Endothelial cell of umbilical vein (primary cell): Measurements from ENCODE around the gene IRX3. TPM values are rescaled to one million over a fixed set of nuclear protein-coding genes. Genes with fewer than 3 reads are reported as not detected.

Source experiments
- BruUV-seq: library from RNA; stranded (reverse); fragments of 400-500 nt; replicated peaks from 2 replicates; lab custom pipeline; 2021; lab: Mats Ljungman, UMichigan
- CTCF ChIA-PET: fragments of 300-600, 350-600 bp; sonication (Branson Sonifier 250); formaldehyde crosslinking; loops from one replicate; lab custom pipeline; 2021; ENCODE audit warnings: antibody characterized with exemption, inconsistent platforms; lab: Charles Lee
- POLR2A ChIA-PET: fragments of 300-600, 350-600 bp; sonication (Branson Sonifier 250); formaldehyde crosslinking; loops from one replicate; lab custom pipeline; 2021; ENCODE audit warnings: antibody characterized with exemption, inconsistent platforms; lab: Charles Lee
- DNase-seq: peaks from one replicate; pipeline ENCODE4 v3.0.0-alpha.2; 2011; ENCODE audit warnings: low read depth, low spot score
- FAIRE-seq: peaks from 2 replicates; lab custom pipeline; 2011; peaks lifted over from hg19 to GRCh38; lab: Jason Lieb, UNC
- H2AFZ ChIP-seq: 2 replicates; pipeline ENCODE4 v1.6.0; 2012; ENCODE audit warnings: low read depth, low read length, control low read depth, inconsistent platforms
- H3K27ac ChIP-seq: 2 replicates; pipeline ENCODE4 v1.5.1; 2011; ENCODE audit warnings: low read depth, mild to moderate bottlenecking, control low read depth, low read length, moderate library complexity; ENCODE audit not compliant: insufficient read depth
- H3K27me3 ChIP-seq, 2 experiments: 2 replicates each; pipeline versions ENCODE4 v1.6.0 to v1.6.1; 2011; ENCODE audit warnings: low read length in 2 of 2, mixed read lengths in 1 of 2; ENCODE audit not compliant: control insufficient read depth in 2 of 2, insufficient read depth in 2 of 2
- H3K36me3 ChIP-seq, 2 experiments: 2 replicates in 1 of 2; 3 replicates in 1 of 2; pipeline ENCODE4 v1.5.1; 2011; ENCODE audit warnings: low read length in 2 of 2, mild to moderate bottlenecking in 1 of 2, moderate library complexity in 1 of 2; ENCODE audit not compliant: control insufficient read depth in 2 of 2, insufficient read depth in 2 of 2; ENCODE audit errors: extremely low read depth in 1 of 2
- H3K4me1 ChIP-seq: 3 replicates; pipeline ENCODE4 v1.5.1; 2011; ENCODE audit warnings: mild to moderate bottlenecking, low read length; ENCODE audit not compliant: control insufficient read depth, insufficient read depth; ENCODE audit errors: extremely low read depth
- H3K4me2 ChIP-seq: 2 replicates; pipeline ENCODE4 v1.6.1; 2011; ENCODE audit warnings: low read length, control low read depth, mixed read lengths; ENCODE audit not compliant: insufficient read depth
- H3K4me3 ChIP-seq, 3 experiments: fragments of 200-600 bp in 1 of 3; sonication (generic), shearing (Covaris generic) in 1 of 3; replicated peaks in 1 of 3; 2 replicates each; pipeline ENCODE4 v1.5.1; 2011 to 2016; ENCODE audit warnings: control low read depth in 3 of 3, low read length in 3 of 3, mild to moderate bottlenecking in 2 of 3, inconsistent platforms in 1 of 3, low read depth in 1 of 3, moderate library complexity in 1 of 3; ENCODE audit not compliant: insufficient read depth in 1 of 3
- H3K79me2 ChIP-seq: 2 replicates; pipeline ENCODE4 v1.6.0; 2012; ENCODE audit warnings: low read length, inconsistent platforms; ENCODE audit not compliant: control insufficient read depth, insufficient read depth
- H3K9ac ChIP-seq: replicated peaks from 2 replicates; pipeline ENCODE3; 2011; ENCODE audit warnings: low read length, control low read depth; ENCODE audit not compliant: insufficient read depth; ENCODE audit errors: extremely low read depth
- H3K9me1 ChIP-seq: replicated peaks from 3 replicates; pipeline ENCODE4 v1.6.0; 2011; ENCODE audit warnings: mild to moderate bottlenecking, low read length; ENCODE audit not compliant: control insufficient read depth, insufficient read depth; ENCODE audit errors: extremely low read depth
- H3K9me3 ChIP-seq: replicated peaks from 2 replicates; pipeline ENCODE4 v1.5.1; 2012; ENCODE audit warnings: low read length, inconsistent platforms; ENCODE audit not compliant: control insufficient read depth, insufficient read depth
- H4K20me1 ChIP-seq: replicated peaks from 2 replicates; pipeline ENCODE3; 2011; ENCODE audit warnings: mild to moderate bottlenecking, low read length; ENCODE audit not compliant: control insufficient read depth, insufficient read depth; ENCODE audit errors: extremely low read depth
- EZH2 ChIP-seq: IDR thresholded peaks from 2 replicates; pipeline ENCODE4 v1.6.1; 2012; ENCODE audit warnings: borderline replicate concordance, low read depth, mild to moderate bottlenecking, moderate library complexity, low read length, inconsistent platforms; ENCODE audit not compliant: severe bottlenecking
- FOS ChIP-seq: IDR thresholded peaks from 2 replicates; pipeline ENCODE4 v1.6.1; 2011; ENCODE audit warnings: mild to moderate bottlenecking, low read length, moderate library complexity, borderline replicate concordance; ENCODE audit not compliant: insufficient read depth
- GATA2 ChIP-seq: IDR thresholded peaks from 2 replicates; pipeline ENCODE4 v1.7.0; 2011; ENCODE audit warnings: low read depth, mild to moderate bottlenecking, moderate library complexity, mixed read lengths, low read length; ENCODE audit not compliant: insufficient read length, insufficient read depth
- JUN ChIP-seq: IDR thresholded peaks from 2 replicates; pipeline ENCODE4 v1.6.1; 2011; ENCODE audit warnings: borderline replicate concordance, low read depth; ENCODE audit not compliant: insufficient read length, insufficient read depth
- MAX ChIP-seq: IDR thresholded peaks from 2 replicates; pipeline ENCODE4 v1.6.1; 2011; ENCODE audit not compliant: insufficient read depth, insufficient read length
- MYC ChIP-seq: IDR thresholded peaks from one replicate; pipeline ENCODE4 v1.6.1; 2011; ENCODE audit warnings: mild to moderate bottlenecking, low read depth, low read length
- POLR2A ChIP-seq: IDR thresholded peaks from 2 replicates; pipeline ENCODE4 v1.6.1; 2012; ENCODE audit warnings: low read depth, mild to moderate bottlenecking, control low read depth, low read length
- POLR2AphosphoS5 ChIP-seq: IDR thresholded peaks from 2 replicates; pipeline ENCODE4 v1.6.1; 2012; ENCODE audit warnings: low read depth, mild to moderate bottlenecking, control low read depth, low read length, moderate library complexity; ENCODE audit not compliant: insufficient read depth
- dilution Hi-C: fragments of 300-500 bp; cut with MboI; formaldehyde crosslinking; loops from one replicate; pipeline ENCODE4 v1.15.0; 2019; ENCODE audit warnings: low sequenced_read_pairs; ENCODE audit not compliant: extremely low pct_ligation_motif_present
- intact Hi-C: fragments of 100-400 bp; cut with micrococcal nuclease; formaldehyde crosslinking; loops from one replicate; pipeline ENCODE4 v1.10.0; 2022
- polyA plus RNA-seq, 4 experiments: library from polyadenylated mRNA; depleted of rRNA in 3 of 4; stranded (reverse) in 3 of 4; unstranded in 1 of 4; fragments of >200 nt; gene quantifications; 2 replicates each; pipeline versions ENCODE4 v1.2.1 to v1.2.3, GENCODE V29; 2011 to 2012; ENCODE audit warnings: missing spikeins in 1 of 4
- total RNA-seq: library from RNA; stranded (reverse); gene quantifications from 2 replicates; pipeline ENCODE4 v1.2.3, GENCODE V29; 2021
- TF ChIP-seq, protein P1 (sequence below), 2 donors: IDR thresholded peaks; 1 replicate in 1 of 2; 2 replicates in 1 of 2; pipeline ENCODE4 v1.5.1; 2011; ENCODE audit warnings: low read length in 2 of 2, mild to moderate bottlenecking in 2 of 2, moderate library complexity in 2 of 2, control low read depth in 1 of 2, inconsistent platforms in 1 of 2, low read depth in 1 of 2; ENCODE audit not compliant: insufficient read depth in 1 of 2; ENCODE audit errors: extremely low read depth in 1 of 2

Gene IRX3
- total and polyA plus RNA-seq, 2 donors (not counting 3 experiments of a cell fraction or from before 2014, with no cell fraction given): not detected

DNA sequence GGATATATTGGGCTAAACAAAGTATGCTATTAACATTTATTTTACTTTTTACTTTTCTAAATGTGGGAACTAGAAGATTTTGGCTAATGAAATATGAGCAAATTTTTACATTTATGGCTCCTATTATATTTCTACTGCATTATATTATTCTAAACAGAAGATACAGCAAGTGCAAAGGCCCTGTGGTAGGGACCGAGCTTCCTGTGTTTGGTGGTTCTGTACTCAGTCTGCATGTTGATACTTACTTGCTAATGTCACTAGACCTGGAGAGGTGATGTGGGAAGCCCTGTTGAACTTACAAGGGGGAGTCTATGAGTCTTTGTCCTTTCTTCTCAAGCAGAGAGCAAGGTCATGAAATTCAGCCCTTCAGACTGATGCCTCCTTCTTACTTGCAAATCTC is 10.0 kb upstream of the IRX3 start:
- H2AFZ ChIP-seq: no peak overlapping the region
- no peaks in the 10 kb centered on the region for H3K36me3 ChIP-seq
- H3K27me3 ChIP-seq: peaks cover 11 to 15% of the 10 kb centered on the region in 2 experiments
- no peak overlapping the region for H3K4me2 ChIP-seq
- H3K9ac ChIP-seq: no peak overlapping the region
- intact Hi-C loops: no loop called here
- no peak overlapping the region for H3K27ac ChIP-seq
- FAIRE-seq (no peak), DNase-seq (no peak)
- dilution Hi-C loops: no loop called here
- H3K9me1 ChIP-seq: no peaks in the 10 kb centered on the region
- CTCF ChIA-PET: no interaction called here
- POLR2A ChIA-PET: no interaction called here
- no peak overlapping the region for H3K4me3 ChIP-seq
- BruUV-seq: no TSS peak
- no peaks in the 10 kb centered on the region for H4K20me1 ChIP-seq
- H3K79me2 ChIP-seq: no peaks in the 10 kb centered on the region
- TF ChIP-seq FOS (no peak), JUN (no peak), EZH2 (no peak), POLR2A (no peak), POLR2AphosphoS5 (no peak), MYC (no peak), GATA2 (no peak), MAX (no peak)
- TF ChIP-seq, protein P1, sequence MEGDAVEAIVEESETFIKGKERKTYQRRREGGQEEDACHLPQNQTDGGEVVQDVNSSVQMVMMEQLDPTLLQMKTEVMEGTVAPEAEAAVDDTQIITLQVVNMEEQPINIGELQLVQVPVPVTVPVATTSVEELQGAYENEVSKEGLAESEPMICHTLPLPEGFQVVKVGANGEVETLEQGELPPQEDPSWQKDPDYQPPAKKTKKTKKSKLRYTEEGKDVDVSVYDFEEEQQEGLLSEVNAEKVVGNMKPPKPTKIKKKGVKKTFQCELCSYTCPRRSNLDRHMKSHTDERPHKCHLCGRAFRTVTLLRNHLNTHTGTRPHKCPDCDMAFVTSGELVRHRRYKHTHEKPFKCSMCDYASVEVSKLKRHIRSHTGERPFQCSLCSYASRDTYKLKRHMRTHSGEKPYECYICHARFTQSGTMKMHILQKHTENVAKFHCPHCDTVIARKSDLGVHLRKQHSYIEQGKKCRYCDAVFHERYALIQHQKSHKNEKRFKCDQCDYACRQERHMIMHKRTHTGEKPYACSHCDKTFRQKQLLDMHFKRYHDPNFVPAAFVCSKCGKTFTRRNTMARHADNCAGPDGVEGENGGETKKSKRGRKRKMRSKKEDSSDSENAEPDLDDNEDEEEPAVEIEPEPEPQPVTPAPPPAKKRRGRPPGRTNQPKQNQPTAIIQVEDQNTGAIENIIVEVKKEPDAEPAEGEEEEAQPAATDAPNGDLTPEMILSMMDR (IDR thresholded peaks at IDR 0.05; ENCODE audit: extremely low read depth in 1 of 2, insufficient read depth in 1 of 2, low read depth in 1 of 2, low read length in 2 of 2): no peak
- H3K4me1 ChIP-seq: no peaks in the 10 kb centered on the region
- no peaks in the 10 kb centered on the region for H3K9me3 ChIP-seq
